Retinal pigment epithelial cell (primary cell): ENCODE data around the gene EDAR.

Experiments
- DNase-seq: peaks from one replicate; pipeline ENCODE4 v3.0.0-alpha.2; 2010; ENCODE audit warnings: low read depth
- H3K4me3 ChIP-seq: 2 replicates; pipeline ENCODE4 v1.5.1; 2011; ENCODE audit warnings: mild to moderate bottlenecking, low read length, control low read depth, moderate library complexity
- CTCF ChIP-seq: conservative IDR thresholded peaks from 2 replicates; pipeline ENCODE4 v1.5.1; 2011; ENCODE audit warnings: low read depth, low read length, control low read depth, inconsistent platforms

The EDAR gene

GRCh38 chr2:108923736-108924579, 65.1 kb downstream of the EDAR start:
- no peak overlapping the region for H3K4me3 ChIP-seq
- DNase-seq, result no peak
- TF ChIP-seq CTCF, result no peak

DNA sequence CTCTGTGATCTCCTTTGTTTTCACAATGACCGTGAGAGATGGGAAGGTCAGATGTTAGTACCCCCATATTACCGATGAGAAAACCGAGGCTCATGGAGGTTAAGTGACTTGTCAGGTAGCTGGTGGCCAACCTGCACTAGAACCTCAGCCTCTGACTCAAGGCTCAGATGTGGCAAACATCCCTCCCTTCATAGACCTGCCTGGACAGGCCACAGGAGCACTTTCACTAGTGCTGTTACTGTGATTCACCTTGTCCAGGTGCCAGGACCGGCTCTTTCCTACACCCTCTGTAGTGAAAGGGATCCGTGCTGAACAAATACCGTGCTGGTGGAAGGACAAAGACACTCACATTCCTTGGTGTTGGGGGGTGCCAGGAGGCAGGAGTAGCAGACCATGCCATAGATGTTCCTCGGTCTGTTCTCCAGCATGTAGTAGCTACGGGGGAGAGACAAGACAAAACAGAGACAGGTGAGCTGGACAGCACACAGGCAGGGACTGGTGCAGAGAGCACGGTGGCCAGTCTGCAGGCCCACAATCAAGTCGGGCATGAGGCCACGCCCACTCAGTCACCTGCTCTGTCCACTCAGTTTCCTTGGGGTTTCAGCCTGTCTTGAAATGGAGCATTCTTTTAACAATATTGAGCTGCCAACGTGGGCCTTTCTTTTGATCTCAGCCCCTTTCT, 65.9 kb downstream of the EDAR start:
- no peak for DNase-seq
- H3K4me3 ChIP-seq, result no peak overlapping the region
- TF ChIP-seq CTCF, result no peak

DNA sequence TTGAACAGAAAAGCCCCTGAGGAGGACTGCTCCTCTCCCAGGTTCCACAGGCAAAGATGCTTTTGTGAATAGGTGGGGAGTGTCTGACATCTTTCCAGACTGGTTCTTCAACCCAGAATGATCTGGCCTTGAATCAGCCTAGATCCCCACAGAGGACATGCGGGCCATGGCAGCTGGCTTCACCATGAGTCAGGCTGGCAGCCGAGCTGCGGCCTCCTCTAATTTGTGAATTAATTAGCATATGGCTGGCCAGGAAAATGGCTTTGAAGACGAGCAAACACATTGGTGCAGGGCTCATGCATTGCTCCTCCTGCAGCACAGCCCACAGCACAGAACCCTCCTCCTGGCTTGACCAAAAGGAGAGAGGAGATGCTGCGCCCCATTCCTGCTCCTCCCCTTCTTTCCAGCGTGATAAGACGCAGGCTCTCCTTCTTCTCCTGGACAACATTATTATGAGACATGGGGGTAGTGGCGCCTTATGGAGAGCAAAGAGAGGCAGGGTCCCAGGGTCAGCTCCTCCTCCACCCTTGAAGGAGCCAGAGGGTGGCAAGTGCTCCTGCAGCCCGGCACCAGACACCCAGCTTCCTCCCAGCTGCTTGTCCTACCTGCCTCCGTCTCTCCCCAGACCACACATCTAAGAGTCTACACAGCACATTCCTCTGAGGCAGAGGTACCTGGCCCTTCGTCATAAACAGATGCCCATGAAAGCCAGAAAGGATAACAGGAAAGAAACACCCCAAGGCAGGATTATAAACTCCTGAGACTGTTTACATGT, 66.7 kb downstream of the EDAR start:
- H3K4me3 ChIP-seq, result no peak overlapping the region
- DNase-seq, result no peak
- TF ChIP-seq CTCF, result no peak

DNA sequence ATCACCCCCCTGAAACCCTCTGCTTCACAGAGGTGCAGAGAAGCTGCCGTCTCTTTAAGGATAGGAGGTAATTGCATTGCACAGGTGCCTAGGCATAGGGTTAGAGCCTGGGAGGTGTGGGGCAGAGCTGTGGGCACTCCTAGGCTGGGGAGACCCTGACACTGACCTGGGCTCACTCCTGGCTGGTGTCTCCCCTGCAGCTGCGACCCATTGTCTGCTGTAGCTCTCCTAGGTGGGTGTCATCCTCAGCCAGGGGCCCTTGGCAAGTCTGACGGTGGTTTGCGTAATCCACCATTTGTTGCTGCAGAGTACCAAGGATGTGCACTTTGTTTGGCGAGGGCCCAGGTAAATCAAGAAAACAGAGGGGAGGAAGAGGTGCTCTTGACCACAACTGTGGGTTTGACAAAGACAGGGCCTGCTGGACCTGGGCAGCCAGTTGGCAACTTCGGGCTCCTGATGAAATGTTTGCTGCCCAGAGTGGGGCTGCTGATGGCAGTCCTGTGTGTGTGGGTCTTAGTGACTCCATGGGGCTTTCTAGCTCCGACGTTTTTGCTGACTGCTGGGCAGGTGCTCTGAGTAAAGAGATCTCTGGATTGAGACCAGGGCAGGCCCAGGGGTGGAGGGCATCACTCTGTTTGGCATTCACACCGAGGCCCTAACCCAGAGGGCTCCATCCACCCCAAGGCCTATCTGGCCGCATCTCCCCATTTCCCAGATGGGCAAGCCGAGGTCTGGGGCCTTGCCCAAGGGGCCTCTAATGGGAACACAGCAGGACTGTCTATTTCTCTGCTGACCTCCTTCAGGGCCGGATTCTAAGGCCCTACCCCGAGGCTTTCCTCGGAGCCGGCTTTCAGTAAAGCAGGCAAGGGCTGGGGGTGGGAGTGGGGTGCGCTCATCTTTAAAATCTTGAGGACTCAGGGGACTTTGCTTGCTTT, 67.7 kb downstream of the EDAR start:
- no peak for DNase-seq
- H3K4me3 ChIP-seq, result no peak overlapping the region
- TF ChIP-seq CTCF, result no peak

GRCh38 chr2:108920686-108921085, 68.3 kb downstream of the EDAR start:
- H3K4me3 ChIP-seq, result no peak overlapping the region
- no peak for TF ChIP-seq CTCF
- no peak for DNase-seq

DNA sequence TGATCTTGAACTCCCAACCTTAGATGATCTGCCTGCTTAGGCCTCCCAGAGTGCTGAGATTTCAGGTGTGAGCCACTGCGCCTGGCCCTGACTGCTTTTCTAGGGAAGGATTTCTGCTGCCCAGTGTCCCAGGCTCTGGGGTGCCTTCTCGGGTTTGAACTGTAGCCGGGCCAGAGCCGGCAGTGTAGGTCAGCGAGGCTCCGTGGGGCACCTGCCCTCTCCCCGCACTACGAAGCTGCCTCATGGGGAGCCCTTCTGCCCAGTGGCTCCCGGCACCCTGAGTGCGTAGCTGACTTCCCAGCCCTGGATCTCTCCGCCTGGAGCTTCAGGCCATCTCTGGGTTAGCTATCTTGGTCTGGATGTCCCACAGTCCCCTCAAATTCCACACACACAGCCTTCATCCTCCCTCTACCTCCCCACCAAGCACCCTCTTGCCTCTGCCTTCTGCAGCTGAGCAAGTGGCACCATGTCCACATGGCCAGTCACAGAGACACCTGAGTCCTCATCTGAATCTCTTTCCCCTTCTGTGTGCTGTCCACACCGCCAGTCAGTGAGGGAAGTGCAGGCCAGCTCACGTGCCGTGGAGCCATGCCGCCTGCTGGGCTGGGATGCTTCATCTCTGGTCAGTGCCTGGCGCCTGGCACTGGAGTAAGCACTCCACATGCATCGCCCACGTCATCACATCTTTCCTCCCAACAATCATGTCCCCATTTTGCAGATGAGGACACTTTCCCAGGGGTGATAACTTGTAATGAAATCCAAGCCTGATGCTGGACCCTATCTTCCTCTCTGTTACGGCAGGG, 69.2 kb downstream of the EDAR start:
- TF ChIP-seq CTCF, result no peak
- DNase-seq, result no peak
- no peak overlapping the region for H3K4me3 ChIP-seq
